CD14-positive monocyte (primary cell): ENCODE results near the gene TP53BP2. TPM values are rescaled to one million over a fixed set of nuclear protein-coding genes. Genes with fewer than 3 reads are reported as not detected.
A peak's percentile ranks its signal among the peaks of the same experiment; 100 is the strongest.

Experiments used
- DNase-seq, 3 donors: peaks; one replicate each; pipeline ENCODE4 v3.0.0-alpha.2; 2011 to 2022
- H2AFZ ChIP-seq: 2 replicates; pipeline ENCODE4 v1.6.0; 2012; ENCODE audit warnings: mild to moderate bottlenecking, low read depth, low read length, inconsistent platforms; ENCODE audit not compliant: insufficient read depth, poor library complexity, severe bottlenecking
- H3K27ac ChIP-seq, 2 donors: 1 replicate in 1 of 2; 2 replicates in 1 of 2; pipeline ENCODE4 v1.5.1; 2012 to 2013; ENCODE audit warnings: low read length in 2 of 2, control low read depth in 1 of 2, inconsistent platforms in 1 of 2, low read depth in 1 of 2, mild to moderate bottlenecking in 1 of 2
- H3K27me3 ChIP-seq, 2 donors: one replicate each; pipeline versions ENCODE4 v1.6.0 to v1.6.1; 2011 to 2013; ENCODE audit warnings: low read length in 2 of 2; ENCODE audit not compliant: control insufficient read depth in 2 of 2, insufficient read depth in 2 of 2
- H3K36me3 ChIP-seq, 2 donors: replicated peaks in 1 of 2; 1 replicate in 1 of 2; 2 replicates in 1 of 2; pipeline versions ENCODE4 v1.5.1 to v1.6.1; 2012 to 2013; ENCODE audit warnings: low read length in 2 of 2, control low read depth in 1 of 2, inconsistent platforms in 1 of 2, mild to moderate bottlenecking in 1 of 2; ENCODE audit not compliant: insufficient read depth in 2 of 2, control insufficient read depth in 1 of 2
- H3K4me1 ChIP-seq, 2 donors: 1 replicate in 1 of 2; 2 replicates in 1 of 2; pipeline versions ENCODE4 v1.5.1 to v1.6.1; 2012 to 2013; ENCODE audit warnings: low read length in 2 of 2, control low read depth in 1 of 2, inconsistent platforms in 1 of 2, mild to moderate bottlenecking in 1 of 2, moderate library complexity in 1 of 2; ENCODE audit not compliant: insufficient read depth in 2 of 2, control insufficient read depth in 1 of 2
- H3K4me2 ChIP-seq: replicated peaks from 2 replicates; pipeline ENCODE3; 2012; ENCODE audit warnings: low read length, moderate library complexity, mild to moderate bottlenecking; ENCODE audit not compliant: poor library complexity, severe bottlenecking; ENCODE audit errors: extremely low read depth
- H3K4me3 ChIP-seq, 3 experiments: fragments of 200-600 bp in 1 of 3; sonication (generic) in 1 of 3; replicated peaks in 1 of 3; 1 replicate in 2 of 3; 2 replicates in 1 of 3; pipeline ENCODE4 v1.5.1; 2011 to 2013; ENCODE audit warnings: low read length in 3 of 3, mild to moderate bottlenecking in 3 of 3, control low read depth in 2 of 3, low read depth in 2 of 3, inconsistent platforms in 1 of 3, moderate library complexity in 1 of 3
- H3K79me2 ChIP-seq: 2 replicates; pipeline ENCODE4 v1.6.0; 2012; ENCODE audit warnings: mild to moderate bottlenecking, control low read depth, inconsistent platforms, low read length, moderate library complexity; ENCODE audit not compliant: insufficient read depth
- H3K9ac ChIP-seq: 2 replicates; pipeline ENCODE4 v1.6.0; 2017; ENCODE audit warnings: low read length, mild to moderate bottlenecking; ENCODE audit not compliant: insufficient read depth, poor library complexity, severe bottlenecking
- H3K9me3 ChIP-seq, 2 donors: replicated peaks in 1 of 2; 1 replicate in 1 of 2; 2 replicates in 1 of 2; pipeline versions ENCODE4 v1.5.1 to v1.6.1; 2012 to 2013; ENCODE audit warnings: low read length in 2 of 2, control low read depth in 1 of 2; ENCODE audit not compliant: control insufficient read depth in 1 of 2, insufficient read depth in 1 of 2
- H4K20me1 ChIP-seq: 2 replicates; pipeline ENCODE4 v1.6.0; 2012; ENCODE audit warnings: mild to moderate bottlenecking, low read length, control low read depth, moderate library complexity; ENCODE audit not compliant: insufficient read depth
- H3K27ac Mint-ChIP-seq, 7 donors: one replicate each; pipeline ENCODE4 v1.8.0; 2020; ENCODE audit warnings: mild to moderate bottlenecking in 7 of 7, mixed read lengths in 7 of 7, moderate library complexity in 6 of 7, inconsistent platforms in 2 of 7
- H3K27me3 Mint-ChIP-seq, 3 donors: one replicate each; pipeline ENCODE4 v1.8.0; 2021 to 2022; ENCODE audit warnings: low read depth in 3 of 3, mild to moderate bottlenecking in 3 of 3, mixed read lengths in 3 of 3, moderate library complexity in 3 of 3, inconsistent platforms in 1 of 3
- H3K36me3 Mint-ChIP-seq, 2 donors: one replicate each; pipeline ENCODE4 v1.8.0; 2020; ENCODE audit warnings: mixed read lengths in 2 of 2, inconsistent platforms in 1 of 2, mild to moderate bottlenecking in 1 of 2
- H3K4me1 Mint-ChIP-seq: one replicate; pipeline ENCODE4 v1.8.0; 2020; ENCODE audit warnings: mild to moderate bottlenecking, mixed read lengths
- H3K4me3 Mint-ChIP-seq, 2 donors: one replicate each; pipeline ENCODE4 v1.8.0; 2020; ENCODE audit warnings: mild to moderate bottlenecking in 2 of 2, mixed read lengths in 2 of 2, moderate library complexity in 1 of 2
- H3K9me3 Mint-ChIP-seq, 7 donors: one replicate each; pipeline ENCODE4 v1.8.0; 2020 to 2022; ENCODE audit warnings: mixed read lengths in 7 of 7, mild to moderate bottlenecking in 6 of 7, moderate library complexity in 6 of 7, inconsistent platforms in 2 of 7
- CTCF ChIP-seq: fragments of 200-600 bp; IDR thresholded peaks from one replicate; pipeline ENCODE4 v1.8.0; 2022; ENCODE audit warnings: antibody characterized with exemption, mild to moderate bottlenecking
- WGBS: methylation state at CpG from one replicate; pipeline ENCODE4 v1.1.5; 2013; ENCODE audit warnings: missing lambda C conversion rate; ENCODE audit not compliant: insufficient coverage; 5-methylcytosine and 5-hydroxymethylcytosine counted together
- intact Hi-C, 2 donors: fragments of 100-400 bp; cut with micrococcal nuclease; formaldehyde crosslinking; loops; one replicate each; pipeline versions ENCODE4 v1.15.0 to v1.15.1; 2023
- polyA plus RNA-seq, 3 donors: library from polyadenylated mRNA; depleted of rRNA in 1 of 3; unstranded in 2 of 3; stranded (reverse) in 1 of 3; fragments of 300-500 nt in 2 of 3; fragments of >200 nt in 1 of 3; fragmentation: Illumina TruSeq in 2 of 3; gene quantifications; 1 replicate in 2 of 3; 2 replicates in 1 of 3; pipeline ENCODE4 v1.2.3, GENCODE V29; 2012 to 2021

The TP53BP2 gene
- polyA plus RNA-seq, 3 donors, result 5.7 to 19.7 (median 8.8) TPM

GRCh38 chr1:223776075-223776814, 69.5 kb downstream of the TP53BP2 start:
- Histone ChIP-seq H3K4me1 (no peaks in the 10 kb centered on the region), H3K4me2 (no peak overlapping the region), H3K36me3 (peaks cover 98% of the 10 kb centered on the region in 2 donors), H3K27ac (peak overlapping the region in 1 of 2 donors; percentile 43), H3K4me3 (no peak overlapping the region), H3K9ac (no peak overlapping the region), H3K9me3 (no peaks in the 10 kb centered on the region), H4K20me1 (peaks cover 8% of the 10 kb centered on the region), H3K27me3 (no peaks in the 10 kb centered on the region), H3K79me2 (no peaks in the 10 kb centered on the region), H2AFZ (no peak overlapping the region)
- no peaks in the 10 kb centered on the region for H3K9me3 Mint-ChIP-seq
- H3K27ac Mint-ChIP-seq, result peak overlapping the region in 5 of 7 donors; percentile 35 to 88 (median 61)
- H3K4me1 Mint-ChIP-seq, result peaks cover 7% of the 10 kb centered on the region
- H3K4me3 Mint-ChIP-seq, result no peak overlapping the region
- DNase-seq, result peak in 2 of 3 donors; percentile 14 to 78
- TF ChIP-seq CTCF, result no peak
- H3K36me3 Mint-ChIP-seq, result peaks cover 89 to 91% of the 10 kb centered on the region in 2 donors
- 36% methylated on average over 7 of the region's 9 CpGs for WGBS
- intact Hi-C loops, result no loop called here
- peaks cover 0 to 1% (median 0%) of the 10 kb centered on the region in 3 donors for H3K27me3 Mint-ChIP-seq

GRCh38 chr1:223775711-223776074, 70.1 kb downstream of the TP53BP2 start:
- peaks cover 0 to 1% (median 0%) of the 10 kb centered on the region in 3 donors for H3K27me3 Mint-ChIP-seq
- H3K27ac Mint-ChIP-seq, result peak overlapping the region in 5 of 7 donors; percentile 33 to 88 (median 58)
- peak overlapping the region in 1 of 2 donors; percentile 43 for H3K27ac ChIP-seq
- no CpG with 5 or more reads among the region's 1 CpG for WGBS
- H3K36me3 ChIP-seq, result peaks cover 98% of the 10 kb centered on the region in 2 donors
- no peaks in the 10 kb centered on the region for H3K4me1 ChIP-seq
- no peak overlapping the region for H2AFZ ChIP-seq
- no peak overlapping the region for H3K4me3 Mint-ChIP-seq
- H4K20me1 ChIP-seq, result peaks cover 13% of the 10 kb centered on the region
- H3K27me3 ChIP-seq, result no peaks in the 10 kb centered on the region
- H3K9me3 ChIP-seq, result no peaks in the 10 kb centered on the region
- H3K79me2 ChIP-seq, result no peaks in the 10 kb centered on the region
- no peak overlapping the region for H3K4me2 ChIP-seq
- H3K4me3 ChIP-seq, result no peak overlapping the region
- peaks cover 90 to 91% of the 10 kb centered on the region in 2 donors for H3K36me3 Mint-ChIP-seq
- H3K9me3 Mint-ChIP-seq, result no peaks in the 10 kb centered on the region
- TF ChIP-seq CTCF, result no peak
- intact Hi-C loops, result no loop called here
- H3K4me1 Mint-ChIP-seq, result peaks cover 7% of the 10 kb centered on the region
- no peak overlapping the region for H3K9ac ChIP-seq
- no peak for DNase-seq
